Adrenal gland (tissue), 12 donors: ENCODE measurements around the gene CR1L. TPM values are rescaled to one million over a fixed set of nuclear protein-coding genes. Genes with fewer than 3 reads are reported as not detected.

Source experiments
- DNase-seq, 7 donors: peaks; one replicate each; pipeline ENCODE4 v3.0.0-alpha.2; 2019 to 2020
- H3K27ac ChIP-seq, 5 donors: fragments of 200-600 bp; sonication (generic) in 4 of 5; 1 replicate in 3 of 5; 2 replicates in 2 of 5; pipeline versions ENCODE4 v1.5.1 to v1.8.0; 2016 to 2020; ENCODE audit warnings: mild to moderate bottlenecking in 1 of 5
- H3K27me3 ChIP-seq: fragments of 200-600 bp; 2 replicates; pipeline ENCODE4 v1.8.0; 2021
- H3K36me3 ChIP-seq, 2 donors: fragments of 200-600 bp; replicated peaks in 1 of 2; 1 replicate in 1 of 2; 2 replicates in 1 of 2; pipeline versions ENCODE4 v1.5.1 to v1.8.0; 2018 to 2022
- H3K4me1 ChIP-seq, 2 donors: fragments of 200-600 bp; replicated peaks in 1 of 2; 1 replicate in 1 of 2; 2 replicates in 1 of 2; pipeline versions ENCODE4 v1.5.1 to v1.8.0; 2018 to 2021
- H3K4me3 ChIP-seq, 4 donors: fragments of 200-600 bp; sonication (generic) in 3 of 4; one replicate each; pipeline ENCODE4 v1.5.1; 2016 to 2018
- H3K9me3 ChIP-seq, 3 donors: fragments of 200-600 bp; sonication (generic) in 1 of 3; replicated peaks in 1 of 3; 1 replicate in 2 of 3; 2 replicates in 1 of 3; pipeline versions ENCODE4 v1.5.1 to v1.8.0; 2016 to 2021
- CTCF ChIP-seq, 6 experiments: fragments of 450-650 bp in 4 of 6; fragments of 200-600 bp in 2 of 6; sonication (generic) in 1 of 6; IDR thresholded peaks; 1 replicate in 5 of 6; 2 replicates in 1 of 6; pipeline versions ENCODE4 v1.5.1 to v1.8.0; 2016 to 2021; ENCODE audit warnings: antibody characterized with exemption in 6 of 6, mild to moderate bottlenecking in 2 of 6, moderate library complexity in 1 of 6
- POLR2A ChIP-seq, 2 donors: fragments of 450-650 bp; IDR thresholded peaks; one replicate each; pipeline ENCODE4 v1.6.1; 2017; ENCODE audit warnings: antibody characterized with exemption in 2 of 2, mild to moderate bottlenecking in 2 of 2, moderate library complexity in 1 of 2
- WGBS, 4 donors: extraction: QIAGEN DNeasy Blood & Tissue Kit in 2 of 4; methylation state at CpG; one replicate each; pipeline versions ENCODE4 v1.1.5 to v1.1.7; 2013 to 2017; 5-methylcytosine and 5-hydroxymethylcytosine counted together
- intact Hi-C, 2 donors: fragments of 100-400 bp; cut with DNase I; formaldehyde crosslinking; loops; one replicate each; pipeline versions ENCODE4 v1.14.1 to v1.15.0; 2022 to 2023
- polyA plus RNA-seq, 3 donors: library from polyadenylated mRNA; stranded (reverse); fragments of 200-250 nt in 2 of 3; fragments of 350-450 nt in 1 of 3; fragmentation: Illumina TruSeq in 1 of 3; extraction: RNeasy Lipid Tissue Mini Kit (QIAGEN cat#74804) in 1 of 3; gene quantifications; one replicate each; pipeline ENCODE4 v1.2.3, GENCODE V29; 2013 to 2014
- total RNA-seq, 9 donors: library from RNA; depleted of rRNA in 4 of 9; stranded (reverse); fragments of >200 nt in 4 of 9; fragments of 120-200 nt in 1 of 9; fragmentation: NEBNext Ultra II Directional in 1 of 9; extraction: Animal tissue kit (Norgen Biotek cat#: 25700) in 1 of 9; gene quantifications; one replicate each; pipeline versions ENCODE4 v1.1.0 to v1.2.4, GENCODE V29; 2013 to 2023
- donor health status: healthy with polysubstance abuse.
- donor health status: Bipolar disorder and iron deficiency.
- donor health status: DM: yes; HTN: yes; CAD: no.
- donor health status: DM: no; HTN: no; CAD: no.
- donor health status: DM: no; HTN: no; CAD: no.
- donor health status: DM: yes; HTN: yes; CAD: no.

Gene CR1L
- total and polyA plus RNA-seq, 12 donors: 0.23 to 0.81 (median 0.53) TPM; not detected in 4

- Histone ChIP-seq H3K4me1 (peaks cover 4 to 9% of the 10 kb centered on the region in 2 donors), H3K36me3 (no peaks in the 10 kb centered on the region), H3K4me3 (no peak overlapping the region), H3K27ac (no peak overlapping the region), H3K27me3 (no peaks in the 10 kb centered on the region), H3K9me3 (no peaks in the 10 kb centered on the region)
- DNase-seq: no peak
- WGBS, 4 donors: 55 to 67% (median 63%) methylated on average over 4 of the region's 4 CpGs
- TF ChIP-seq CTCF (IDR thresholded peaks at IDR 0.05) (no peak), POLR2A (IDR thresholded peaks at IDR 0.05) (no peak)
- intact Hi-C loops: no loop called here
These were observed 2.9 kb downstream of the CR1L start for GRCh38 chr1:207647671-207648333.

- Histone ChIP-seq H3K9me3 (no peaks in the 10 kb centered on the region), H3K27me3 (no peaks in the 10 kb centered on the region), H3K4me1 (peaks cover 4 to 9% of the 10 kb centered on the region in 2 donors), H3K4me3 (no peak overlapping the region), H3K27ac (no peak overlapping the region), H3K36me3 (no peaks in the 10 kb centered on the region)
- intact Hi-C loops: no loop called here
- DNase-seq: no peak
- WGBS, 4 donors: 69 to 76% (median 74%) methylated on average over 5 of the region's 5 CpGs
- no peak for TF ChIP-seq CTCF (IDR thresholded peaks at IDR 0.05)
- TF ChIP-seq POLR2A (IDR thresholded peaks at IDR 0.05): no peak
These were observed 3.6 kb downstream of the CR1L start for GRCh38 chr1:207648334-207649209.

- 67 to 79% (median 73%) methylated on average over 5 of the region's 5 CpGs for WGBS, 4 donors
- DNase-seq: no peak
- no peaks in the 10 kb centered on the region for H3K27me3 ChIP-seq
- no peak overlapping the region for H3K4me3 ChIP-seq
- H3K9me3 ChIP-seq: no peaks in the 10 kb centered on the region
- peaks cover 3 to 7% of the 10 kb centered on the region in 2 donors for H3K4me1 ChIP-seq
- intact Hi-C loops: no loop called here
- TF ChIP-seq POLR2A (IDR thresholded peaks at IDR 0.05): no peak
- TF ChIP-seq CTCF (IDR thresholded peaks at IDR 0.05): no peak
- H3K27ac ChIP-seq: no peak overlapping the region
- no peaks in the 10 kb centered on the region for H3K36me3 ChIP-seq
These were observed 4.3 kb downstream of the CR1L start for GRCh38 chr1:207649210-207649753.

GRCh38 chr1:207649865-207650580 lies 5.1 kb downstream of the CR1L start:
- Histone ChIP-seq H3K36me3 (no peaks in the 10 kb centered on the region), H3K4me1 (peaks cover 0 to 4% of the 10 kb centered on the region in 2 donors), H3K27ac (no peak overlapping the region), H3K27me3 (no peaks in the 10 kb centered on the region), H3K4me3 (no peak overlapping the region), H3K9me3 (no peaks in the 10 kb centered on the region)
- 80 to 86% (median 83%) methylated on average over 4 of the region's 4 CpGs for WGBS, 4 donors
- intact Hi-C loops: no loop called here
- TF ChIP-seq CTCF (IDR thresholded peaks at IDR 0.05) (no peak), POLR2A (IDR thresholded peaks at IDR 0.05) (no peak)
- no peak for DNase-seq
